CD14-positive monocyte (primary cell): Measurements from ENCODE around the gene VRK3. TPM values are rescaled to one million over a fixed set of nuclear protein-coding genes. Genes with fewer than 3 reads are reported as not detected.

Experiments
- DNase-seq, 3 donors: peaks; one replicate each; pipeline ENCODE4 v3.0.0-alpha.2; 2011 to 2022
- H2AFZ ChIP-seq: 2 replicates; pipeline ENCODE4 v1.6.0; 2012; ENCODE audit warnings: mild to moderate bottlenecking, low read depth, low read length, inconsistent platforms; ENCODE audit not compliant: insufficient read depth, poor library complexity, severe bottlenecking
- H3K27ac ChIP-seq, 2 donors: 1 replicate in 1 of 2; 2 replicates in 1 of 2; pipeline ENCODE4 v1.5.1; 2012 to 2013; ENCODE audit warnings: low read length in 2 of 2, control low read depth in 1 of 2, inconsistent platforms in 1 of 2, low read depth in 1 of 2, mild to moderate bottlenecking in 1 of 2
- H3K27me3 ChIP-seq, 2 donors: one replicate each; pipeline versions ENCODE4 v1.6.0 to v1.6.1; 2011 to 2013; ENCODE audit warnings: low read length in 2 of 2; ENCODE audit not compliant: control insufficient read depth in 2 of 2, insufficient read depth in 2 of 2
- H3K36me3 ChIP-seq, 2 donors: replicated peaks in 1 of 2; 1 replicate in 1 of 2; 2 replicates in 1 of 2; pipeline versions ENCODE4 v1.5.1 to v1.6.1; 2012 to 2013; ENCODE audit warnings: low read length in 2 of 2, control low read depth in 1 of 2, inconsistent platforms in 1 of 2, mild to moderate bottlenecking in 1 of 2; ENCODE audit not compliant: insufficient read depth in 2 of 2, control insufficient read depth in 1 of 2
- H3K4me1 ChIP-seq, 2 donors: 1 replicate in 1 of 2; 2 replicates in 1 of 2; pipeline versions ENCODE4 v1.5.1 to v1.6.1; 2012 to 2013; ENCODE audit warnings: low read length in 2 of 2, control low read depth in 1 of 2, inconsistent platforms in 1 of 2, mild to moderate bottlenecking in 1 of 2, moderate library complexity in 1 of 2; ENCODE audit not compliant: insufficient read depth in 2 of 2, control insufficient read depth in 1 of 2
- H3K4me2 ChIP-seq: replicated peaks from 2 replicates; pipeline ENCODE3; 2012; ENCODE audit warnings: low read length, moderate library complexity, mild to moderate bottlenecking; ENCODE audit not compliant: poor library complexity, severe bottlenecking; ENCODE audit errors: extremely low read depth
- H3K4me3 ChIP-seq, 3 experiments: fragments of 200-600 bp in 1 of 3; sonication (generic) in 1 of 3; replicated peaks in 1 of 3; 1 replicate in 2 of 3; 2 replicates in 1 of 3; pipeline ENCODE4 v1.5.1; 2011 to 2013; ENCODE audit warnings: low read length in 3 of 3, mild to moderate bottlenecking in 3 of 3, control low read depth in 2 of 3, low read depth in 2 of 3, inconsistent platforms in 1 of 3, moderate library complexity in 1 of 3
- H3K79me2 ChIP-seq: 2 replicates; pipeline ENCODE4 v1.6.0; 2012; ENCODE audit warnings: mild to moderate bottlenecking, control low read depth, inconsistent platforms, low read length, moderate library complexity; ENCODE audit not compliant: insufficient read depth
- H3K9ac ChIP-seq: 2 replicates; pipeline ENCODE4 v1.6.0; 2017; ENCODE audit warnings: low read length, mild to moderate bottlenecking; ENCODE audit not compliant: insufficient read depth, poor library complexity, severe bottlenecking
- H3K9me3 ChIP-seq, 2 donors: replicated peaks in 1 of 2; 1 replicate in 1 of 2; 2 replicates in 1 of 2; pipeline versions ENCODE4 v1.5.1 to v1.6.1; 2012 to 2013; ENCODE audit warnings: low read length in 2 of 2, control low read depth in 1 of 2; ENCODE audit not compliant: control insufficient read depth in 1 of 2, insufficient read depth in 1 of 2
- H4K20me1 ChIP-seq: 2 replicates; pipeline ENCODE4 v1.6.0; 2012; ENCODE audit warnings: mild to moderate bottlenecking, low read length, control low read depth, moderate library complexity; ENCODE audit not compliant: insufficient read depth
- H3K27ac Mint-ChIP-seq, 7 donors: one replicate each; pipeline ENCODE4 v1.8.0; 2020; ENCODE audit warnings: mild to moderate bottlenecking in 7 of 7, mixed read lengths in 7 of 7, moderate library complexity in 6 of 7, inconsistent platforms in 2 of 7
- H3K27me3 Mint-ChIP-seq, 3 donors: one replicate each; pipeline ENCODE4 v1.8.0; 2021 to 2022; ENCODE audit warnings: low read depth in 3 of 3, mild to moderate bottlenecking in 3 of 3, mixed read lengths in 3 of 3, moderate library complexity in 3 of 3, inconsistent platforms in 1 of 3
- H3K36me3 Mint-ChIP-seq, 2 donors: one replicate each; pipeline ENCODE4 v1.8.0; 2020; ENCODE audit warnings: mixed read lengths in 2 of 2, inconsistent platforms in 1 of 2, mild to moderate bottlenecking in 1 of 2
- H3K4me1 Mint-ChIP-seq: one replicate; pipeline ENCODE4 v1.8.0; 2020; ENCODE audit warnings: mild to moderate bottlenecking, mixed read lengths
- H3K4me3 Mint-ChIP-seq, 2 donors: one replicate each; pipeline ENCODE4 v1.8.0; 2020; ENCODE audit warnings: mild to moderate bottlenecking in 2 of 2, mixed read lengths in 2 of 2, moderate library complexity in 1 of 2
- H3K9me3 Mint-ChIP-seq, 7 donors: one replicate each; pipeline ENCODE4 v1.8.0; 2020 to 2022; ENCODE audit warnings: mixed read lengths in 7 of 7, mild to moderate bottlenecking in 6 of 7, moderate library complexity in 6 of 7, inconsistent platforms in 2 of 7
- CTCF ChIP-seq: fragments of 200-600 bp; IDR thresholded peaks from one replicate; pipeline ENCODE4 v1.8.0; 2022; ENCODE audit warnings: antibody characterized with exemption, mild to moderate bottlenecking
- WGBS: methylation state at CpG from one replicate; pipeline ENCODE4 v1.1.5; 2013; ENCODE audit warnings: missing lambda C conversion rate; ENCODE audit not compliant: insufficient coverage; 5-methylcytosine and 5-hydroxymethylcytosine counted together
- intact Hi-C, 2 donors: fragments of 100-400 bp; cut with micrococcal nuclease; formaldehyde crosslinking; loops; one replicate each; pipeline versions ENCODE4 v1.15.0 to v1.15.1; 2023
- polyA plus RNA-seq, 3 donors: library from polyadenylated mRNA; depleted of rRNA in 1 of 3; unstranded in 2 of 3; stranded (reverse) in 1 of 3; fragments of 300-500 nt in 2 of 3; fragments of >200 nt in 1 of 3; fragmentation: Illumina TruSeq in 2 of 3; gene quantifications; 1 replicate in 2 of 3; 2 replicates in 1 of 3; pipeline ENCODE4 v1.2.3, GENCODE V29; 2012 to 2021

The VRK3 gene
- polyA plus RNA-seq, 3 donors = 42.8 to 47.3 (median 46.8) TPM

- H3K4me3 Mint-ChIP-seq = peak overlapping the region; percentile 56 to 83
- peak overlapping the region; percentile 25 for H3K9ac ChIP-seq
- peak overlapping the region; percentile 66 for H3K4me2 ChIP-seq
- peak in 2 of 3 donors; percentile 25 to 43 for DNase-seq
- intact Hi-C loops = no loop called here
- peaks cover 49 to 53% of the 10 kb centered on the region in 2 donors for H3K4me1 ChIP-seq
- H3K27ac Mint-ChIP-seq = peak overlapping the region; percentile 31 to 90 (median 77)
- no peaks in the 10 kb centered on the region for H3K27me3 ChIP-seq
- H3K79me2 ChIP-seq = no peaks in the 10 kb centered on the region
- H3K4me3 ChIP-seq = peak overlapping the region in 2 of 3 experiments; percentile 3 to 47
- H3K4me1 Mint-ChIP-seq = peaks cover 58% of the 10 kb centered on the region
- H4K20me1 ChIP-seq = no peaks in the 10 kb centered on the region
- TF ChIP-seq CTCF = no peak
- peaks cover 6 to 15% (median 11%) of the 10 kb centered on the region in 3 donors for H3K27me3 Mint-ChIP-seq
- peak overlapping the region; percentile 10 to 66 for H3K27ac ChIP-seq
- peaks cover 0 to 1% (median 0%) of the 10 kb centered on the region in 7 donors for H3K9me3 Mint-ChIP-seq
- no peak overlapping the region for H2AFZ ChIP-seq
- H3K36me3 Mint-ChIP-seq = no peaks in the 10 kb centered on the region
- WGBS = 8% methylated on average over 10 of the region's 12 CpGs
- no peaks in the 10 kb centered on the region for H3K9me3 ChIP-seq
- no peaks in the 10 kb centered on the region for H3K36me3 ChIP-seq
These were observed 70.9 kb downstream of the VRK3 start for GRCh38 chr19:49954092-49954829.

GRCh38 chr19:49953416-49953815 is 71.8 kb downstream of the VRK3 start:
- no peak for TF ChIP-seq CTCF
- Histone ChIP-seq H3K4me1 (peaks cover 49 to 53% of the 10 kb centered on the region in 2 donors), H4K20me1 (no peaks in the 10 kb centered on the region), H3K4me3 (peak overlapping the region in 1 of 3 experiments; percentile 47), H3K27ac (peak overlapping the region in 1 of 2 donors; percentile 66), H2AFZ (no peak overlapping the region), H3K36me3 (no peaks in the 10 kb centered on the region), H3K9me3 (no peaks in the 10 kb centered on the region), H3K9ac (no peak overlapping the region), H3K4me2 (peak overlapping the region; percentile 66), H3K79me2 (no peaks in the 10 kb centered on the region), H3K27me3 (no peaks in the 10 kb centered on the region)
- DNase-seq = peak; percentile 63 to 79 (median 75)
- H3K9me3 Mint-ChIP-seq = peaks cover 0 to 1% (median 0%) of the 10 kb centered on the region in 7 donors
- peak overlapping the region; percentile 31 to 90 (median 80) for H3K27ac Mint-ChIP-seq
- peaks cover 8 to 19% (median 13%) of the 10 kb centered on the region in 3 donors for H3K27me3 Mint-ChIP-seq
- 17% methylated on average over 2 of the region's 7 CpGs for WGBS
- intact Hi-C loops = no loop called here
- no peaks in the 10 kb centered on the region for H3K36me3 Mint-ChIP-seq
- H3K4me3 Mint-ChIP-seq = peak overlapping the region; percentile 11 to 83
- peaks cover 58% of the 10 kb centered on the region for H3K4me1 Mint-ChIP-seq
